Omental fat pad (tissue), 4 donors: ENCODE data around the gene ST14. TPM values are rescaled to one million over a fixed set of nuclear protein-coding genes. Genes with fewer than 3 reads are reported as not detected.
"Not testable (repeated sequence)": the region's sequence is repeated elsewhere in the genome, so short reads cannot be mapped to it uniquely, and the experiment has no call there.

ENCODE experiments used
- ATAC-seq: fragments of 150-250 bp; one replicate; pipeline ENCODE4 v1.9.1; 2016; ENCODE audit warnings: mild to moderate bottlenecking, moderate library complexity; ENCODE audit not compliant: low FRiP score
- DNase-seq: peaks from one replicate; pipeline ENCODE4 v3.0.0-alpha.2; 2019; ENCODE audit warnings: low spot score
- CTCF ChIP-seq, 3 donors: fragments of 450-650 bp; IDR thresholded peaks; one replicate each; pipeline ENCODE4 v1.5.1; 2016 to 2017; ENCODE audit warnings: antibody characterized with exemption in 3 of 3, mild to moderate bottlenecking in 3 of 3, moderate library complexity in 2 of 3
- total RNA-seq, 4 donors: library from RNA; depleted of rRNA; stranded (reverse); fragments of >200 nt; gene quantifications; one replicate each; pipeline ENCODE4 v1.1.0, GENCODE V29; 2016

Gene ST14
- total RNA-seq, 4 donors from 2014 or later, result 4.4 to 49.1 (median 10.8) TPM

GRCh38 chr11:130192845-130193267 lies 33.3 kb downstream of the ST14 start:
- TF ChIP-seq CTCF (IDR thresholded peaks at IDR 0.05), result no peak
- ATAC-seq (no peak), DNase-seq (no peak)

- not testable (repeated sequence) for DNase-seq
These were observed 34.0 kb downstream of the ST14 start for GRCh38 chr11:130193551-130193950.

GRCh38 chr11:130194241-130195023 lies 34.9 kb downstream of the ST14 start:
- no peak for TF ChIP-seq CTCF (IDR thresholded peaks at IDR 0.05)
- no peak for DNase-seq
- ATAC-seq, result no peak

More at GRCh38 chr11:130193551-130193950, 34.0 kb downstream of the ST14 start:
- ATAC-seq, result not testable (repeated sequence)

- ATAC-seq (no peak), DNase-seq (no peak)
- no peak for TF ChIP-seq CTCF (IDR thresholded peaks at IDR 0.05)
These were observed 37.9 kb downstream of the ST14 start for GRCh38 chr11:130197386-130198035.

DNA sequence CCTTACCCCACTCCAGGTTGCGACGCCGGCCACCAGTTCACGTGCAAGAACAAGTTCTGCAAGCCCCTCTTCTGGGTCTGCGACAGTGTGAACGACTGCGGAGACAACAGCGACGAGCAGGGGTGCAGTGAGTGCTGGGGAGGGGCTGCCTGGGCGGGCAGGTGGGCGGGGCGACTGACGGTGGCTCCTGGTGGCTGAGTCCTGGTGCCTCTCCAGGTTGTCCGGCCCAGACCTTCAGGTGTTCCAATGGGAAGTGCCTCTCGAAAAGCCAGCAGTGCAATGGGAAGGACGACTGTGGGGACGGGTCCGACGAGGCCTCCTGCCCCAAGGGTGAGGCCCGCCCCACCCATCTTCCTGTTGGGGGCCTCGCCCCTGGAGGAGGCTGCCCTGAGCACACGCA lies 38.7 kb downstream of the ST14 start:
- ATAC-seq (no peak), DNase-seq (no peak)
- no peak for TF ChIP-seq CTCF (IDR thresholded peaks at IDR 0.05)

DNA sequence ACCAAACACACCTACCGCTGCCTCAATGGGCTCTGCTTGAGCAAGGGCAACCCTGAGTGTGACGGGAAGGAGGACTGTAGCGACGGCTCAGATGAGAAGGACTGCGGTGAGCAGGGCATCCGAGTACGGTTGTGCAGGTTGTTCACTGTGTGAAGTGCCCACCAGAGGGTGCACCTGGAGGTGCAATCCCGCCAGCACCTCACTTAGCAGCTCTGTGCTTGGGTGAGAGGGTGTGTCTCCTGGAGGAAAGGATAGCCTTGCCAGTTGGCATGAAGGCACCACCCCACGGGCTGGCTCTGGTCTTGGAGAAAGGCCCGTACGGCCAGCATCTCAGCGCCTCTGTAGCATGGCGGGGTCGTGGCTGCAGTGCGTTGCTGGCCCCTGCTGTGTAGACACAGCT lies 39.4 kb downstream of the ST14 start:
- ATAC-seq, result no peak

GRCh38 chr11:130199792-130200191 lies 40.2 kb downstream of the ST14 start:
- ATAC-seq, result no peak
- no peak for DNase-seq
- no peak for TF ChIP-seq CTCF (IDR thresholded peaks at IDR 0.05)

More for the DNA sequence above, 39.4 kb downstream of the ST14 start:
- no peak for DNase-seq
- TF ChIP-seq CTCF (IDR thresholded peaks at IDR 0.05), result no peak
